HG02981 (cell line): ENCODE results near the gene ITGB8.
"Not testable (repeated sequence)": the region's sequence is repeated elsewhere in the genome, so short reads cannot be mapped to it uniquely, and the experiment has no call there.

Experiments
- ATAC-seq: cut with Tn5 transposase; IDR thresholded peaks from one replicate; pipeline ENCODE4 v1.9.1; 2021; ENCODE audit warnings: mild to moderate bottlenecking, moderate library complexity; ENCODE audit not compliant: unreplicated experiment

The ITGB8 gene

GRCh38 chr7:20330239-20330927, at the start of gene ITGB8:
Gene ITGB8 (plus strand): TSS chr7:20330900. CDS start chr7:20331807, 907 bp downstream.
- peak; percentile 50 for ATAC-seq

- peak; percentile 35 for ATAC-seq
These were observed 47.7 kb upstream of the ITGB8 start for GRCh38 chr7:20282959-20283358.

- ATAC-seq, result no peak
These were observed 47.3 kb upstream of the ITGB8 start for GRCh38 chr7:20283385-20283784.

GRCh38 chr7:20284003-20284770, 46.5 kb upstream of the ITGB8 start:
- no peak for ATAC-seq

GRCh38 chr7:20284771-20285143, 45.9 kb upstream of the ITGB8 start:
- ATAC-seq, result no peak

- ATAC-seq, result peak; percentile 51
These were observed 43.4 kb upstream of the ITGB8 start for GRCh38 chr7:20287317-20287716.

GRCh38 chr7:20288036-20288435, 42.7 kb upstream of the ITGB8 start:
- ATAC-seq, result no peak

GRCh38 chr7:20290505-20291111, 40.1 kb upstream of the ITGB8 start:
- ATAC-seq, result no peak

GRCh38 chr7:20293336-20293735, 37.4 kb upstream of the ITGB8 start:
- ATAC-seq, result no peak

- no peak for ATAC-seq
These were observed 34.3 kb upstream of the ITGB8 start for GRCh38 chr7:20296444-20296843.

GRCh38 chr7:20296901-20297300, 33.8 kb upstream of the ITGB8 start:
- no peak for ATAC-seq

GRCh38 chr7:20298486-20298901, 32.2 kb upstream of the ITGB8 start:
- ATAC-seq, result no peak

- no peak for ATAC-seq
These were observed 31.6 kb upstream of the ITGB8 start for GRCh38 chr7:20299145-20299544.

GRCh38 chr7:20299647-20300312, 30.9 kb upstream of the ITGB8 start:
- peak; percentile 59 for ATAC-seq

GRCh38 chr7:20301311-20301939, 29.3 kb upstream of the ITGB8 start:
- ATAC-seq, result peak; percentile 33

GRCh38 chr7:20302300-20302699, 28.4 kb upstream of the ITGB8 start:
- ATAC-seq, result not testable (repeated sequence)

GRCh38 chr7:20302891-20303290, 27.8 kb upstream of the ITGB8 start:
- ATAC-seq, result no peak

- no peak for ATAC-seq
These were observed 26.3 kb upstream of the ITGB8 start for GRCh38 chr7:20304366-20304765.

GRCh38 chr7:20305726-20306125, 25.0 kb upstream of the ITGB8 start:
- no peak for ATAC-seq

- no peak for ATAC-seq
These were observed 24.3 kb upstream of the ITGB8 start for GRCh38 chr7:20306180-20306946.
